ENCODE measurements around the gene TBCCD1.

Gene TBCCD1

GRCh38 chr3:186567072-186567921 is at the start of gene TBCCD1:
Gene TBCCD1, minus strand, starts transcription at chr3:186567339. Its CDS starts 3,010 bp downstream, at chr3:186564329.
- DNase-seq: peak; percentile 94

GRCh38 chr3:186616299-186616617 is 49.1 kb upstream of the TBCCD1 start:
- no peak for DNase-seq

- DNase-seq: peak; percentile 80
Measured at GRCh38 chr3:186614597-186615483, 47.7 kb upstream of the TBCCD1 start.

- no peak for DNase-seq
Measured at GRCh38 chr3:186614266-186614596, 47.1 kb upstream of the TBCCD1 start.

GRCh38 chr3:186613637-186614265 is 46.6 kb upstream of the TBCCD1 start:
- DNase-seq: no peak

GRCh38 chr3:186612721-186613636 is 45.8 kb upstream of the TBCCD1 start, which contains the start of gene AHSG:
Gene AHSG, plus strand, starts transcription at chr3:186613060. Its CDS starts 82 bp downstream, at chr3:186613142.
- DNase-seq: no peak

GRCh38 chr3:186612065-186612464 is 44.9 kb upstream of the TBCCD1 start:
- no peak for DNase-seq

GRCh38 chr3:186609247-186609868 is 42.2 kb upstream of the TBCCD1 start:
- DNase-seq: no peak

GRCh38 chr3:186608624-186609215 is 41.6 kb upstream of the TBCCD1 start:
- no peak for DNase-seq

GRCh38 chr3:186605561-186606545 is 38.7 kb upstream of the TBCCD1 start:
- no peak for DNase-seq

GRCh38 chr3:186605078-186605477 is 37.9 kb upstream of the TBCCD1 start:
- no peak for DNase-seq

- no peak for DNase-seq
Measured at GRCh38 chr3:186603159-186603558, 36.0 kb upstream of the TBCCD1 start.

- no peak for DNase-seq
Measured at GRCh38 chr3:186600896-186601295, 33.8 kb upstream of the TBCCD1 start.

GRCh38 chr3:186599785-186600166 is 32.6 kb upstream of the TBCCD1 start:
- DNase-seq: no peak

- no peak for DNase-seq
Measured at GRCh38 chr3:186599142-186599784, 32.1 kb upstream of the TBCCD1 start.

- no peak for DNase-seq
Measured at GRCh38 chr3:186598794-186599141, 31.6 kb upstream of the TBCCD1 start.

- DNase-seq: no peak
Measured at GRCh38 chr3:186598108-186598784, 31.1 kb upstream of the TBCCD1 start.

GRCh38 chr3:186596568-186597287 is 29.6 kb upstream of the TBCCD1 start:
- DNase-seq: no peak
